Panc1 (cell line): ENCODE data around the gene GBF1. TPM values are rescaled to one million over a fixed set of nuclear protein-coding genes. Genes with fewer than 3 reads are reported as not detected.

Experiments
- ATAC-seq: fragments of 200-7000 bp; cut with Tn5 transposase; 2 replicates; pipeline ENCODE4 v1.9.1; 2020; ENCODE audit warnings: mild to moderate bottlenecking, moderate library complexity
- BruUV-seq: library from RNA; stranded (reverse); fragments of 400-500 nt; replicated peaks from 2 replicates; lab custom pipeline; 2021; lab: Mats Ljungman, UMichigan
- CTCF ChIA-PET: fragments of 300-600 bp; sonication (Branson Sonifier 250); formaldehyde crosslinking; loops from one replicate; lab custom pipeline; 2022; ENCODE audit warnings: antibody characterized with exemption; lab: Charles Lee
- POLR2A ChIA-PET: fragments of 300-600 bp; sonication (Branson Sonifier 250); formaldehyde crosslinking; loops from one replicate; lab custom pipeline; 2022; ENCODE audit warnings: antibody characterized with exemption; lab: Charles Lee
- DNase-seq: peaks from one replicate; pipeline ENCODE4 v3.0.0-alpha.2; 2010; ENCODE audit warnings: low read depth, low spot score
- H3K27ac ChIP-seq: 2 replicates; pipeline ENCODE4 v1.5.1; 2011; ENCODE audit warnings: mild to moderate bottlenecking, low read length, inconsistent platforms
- H3K27me3 ChIP-seq: fragments of 200-500 bp; sonication (Bioruptor generic); 2 replicates; pipeline ENCODE4 v1.6.0; 2014; ENCODE audit warnings: low read length, inconsistent platforms; ENCODE audit not compliant: control insufficient read depth, insufficient read depth
- H3K36me3 ChIP-seq: fragments of 200-500 bp; sonication (Bioruptor generic); 2 replicates; pipeline ENCODE4 v1.5.1; 2014; ENCODE audit warnings: inconsistent platforms, mild to moderate bottlenecking, low read length, moderate library complexity; ENCODE audit not compliant: control insufficient read depth, insufficient read depth
- H3K4me1 ChIP-seq: 2 replicates; pipeline ENCODE4 v1.5.1; 2011; ENCODE audit warnings: inconsistent platforms, mild to moderate bottlenecking, low read length, moderate library complexity; ENCODE audit not compliant: control insufficient read depth, insufficient read depth
- H3K4me3 ChIP-seq, 2 experiments: 2 replicates each; pipeline ENCODE4 v1.5.1; 2011 to 2012; ENCODE audit warnings: low read depth in 2 of 2, low read length in 2 of 2, mild to moderate bottlenecking in 2 of 2, inconsistent platforms in 1 of 2, moderate library complexity in 1 of 2
- H3K9me3 ChIP-seq: fragments of 200-500 bp; sonication (Bioruptor generic); 2 replicates; pipeline ENCODE4 v1.5.1; 2014; ENCODE audit warnings: low read depth, mild to moderate bottlenecking, inconsistent platforms, low read length, moderate library complexity; ENCODE audit not compliant: control insufficient read depth, insufficient read depth
- POLR2AphosphoS5 ChIP-seq: IDR thresholded peaks from 2 replicates; pipeline ENCODE4 v1.6.1; 2012; ENCODE audit warnings: mild to moderate bottlenecking, low read depth, low read length, moderate library complexity
- SIN3A ChIP-seq: IDR thresholded peaks from 2 replicates; pipeline ENCODE4 v1.6.1; 2012; ENCODE audit warnings: low read depth, mild to moderate bottlenecking, low read length, moderate library complexity, borderline replicate concordance; ENCODE audit not compliant: insufficient read depth
- TCF7L2 ChIP-seq: IDR thresholded peaks from 2 replicates; pipeline ENCODE4 v1.6.1; 2011; ENCODE audit warnings: mild to moderate bottlenecking, low read depth, low read length, inconsistent platforms
- in situ Hi-C: cut with HindIII; loops from 2 replicates; pipeline ENCODE4 v1.10.0; 2016; ENCODE audit warnings: low sequenced_read_pairs, low pct_unique_long_range_greater_than_20kb
- intact Hi-C: fragments of 100-400 bp; cut with micrococcal nuclease; formaldehyde crosslinking; loops from one replicate; pipeline ENCODE4 v1.10.0; 2022; ENCODE audit not compliant: unreplicated experiment
- total RNA-seq: library from RNA; stranded (reverse); gene quantifications from one replicate; pipeline ENCODE4 v1.2.1, GENCODE V29; 2021; ENCODE audit not compliant: unreplicated experiment
- TF ChIP-seq, protein P1 (sequence below), 2 experiments: IDR thresholded peaks; 2 replicates each; pipeline ENCODE4 v1.6.1; 2011 to 2012; ENCODE audit warnings: low read depth in 2 of 2, control low read depth in 1 of 2, low read length in 1 of 2, mild to moderate bottlenecking in 1 of 2, moderate library complexity in 1 of 2; ENCODE audit not compliant: insufficient read depth in 1 of 2
- TF ChIP-seq, protein P2 (sequence below): fragments of 450-650 bp; IDR thresholded peaks from 2 replicates; pipeline ENCODE4 v1.5.1; 2017; ENCODE audit warnings: mild to moderate bottlenecking

Gene GBF1
- total RNA-seq, 1 experiment from 2014 or later: 65.0 TPM

DNA sequence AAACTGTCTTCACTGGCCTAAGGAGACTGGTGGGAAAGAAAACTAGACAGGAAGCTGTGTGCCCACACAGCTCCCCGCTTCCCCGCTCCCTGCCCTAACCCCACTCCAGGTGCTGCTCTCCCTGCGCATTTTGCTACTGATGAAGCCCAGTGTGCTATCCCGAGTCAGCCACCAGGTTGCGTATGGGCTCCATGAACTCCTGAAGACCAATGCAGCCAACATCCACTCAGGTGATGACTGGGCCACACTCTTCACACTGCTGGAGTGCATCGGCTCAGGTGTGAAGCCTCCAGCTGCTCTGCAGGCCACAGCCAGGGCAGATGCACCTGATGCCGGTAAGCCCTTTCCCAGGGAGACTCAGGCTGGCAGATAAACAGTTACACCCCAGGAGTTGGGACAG lies 129.9 kb downstream of the GBF1 start:
- no TSS peak for BruUV-seq
- no peaks in the 10 kb centered on the region for H3K27me3 ChIP-seq
- intact Hi-C loops: no loop called here
- no peak overlapping the region for H3K27ac ChIP-seq
- H3K4me3 ChIP-seq: no peak overlapping the region
- ChIA-PET CTCF (interaction anchor here (0.6 kb wide), 1 partner anchor 15 kb away, joined by 7 read pairs; no protein-coding TSS in a partner anchor), POLR2A (no interaction called here)
- H3K9me3 ChIP-seq: no peaks in the 10 kb centered on the region
- ATAC-seq (peak; percentile 70; the same call in 1 of the 2 replicates), DNase-seq (no peak)
- TF ChIP-seq, protein P1, sequence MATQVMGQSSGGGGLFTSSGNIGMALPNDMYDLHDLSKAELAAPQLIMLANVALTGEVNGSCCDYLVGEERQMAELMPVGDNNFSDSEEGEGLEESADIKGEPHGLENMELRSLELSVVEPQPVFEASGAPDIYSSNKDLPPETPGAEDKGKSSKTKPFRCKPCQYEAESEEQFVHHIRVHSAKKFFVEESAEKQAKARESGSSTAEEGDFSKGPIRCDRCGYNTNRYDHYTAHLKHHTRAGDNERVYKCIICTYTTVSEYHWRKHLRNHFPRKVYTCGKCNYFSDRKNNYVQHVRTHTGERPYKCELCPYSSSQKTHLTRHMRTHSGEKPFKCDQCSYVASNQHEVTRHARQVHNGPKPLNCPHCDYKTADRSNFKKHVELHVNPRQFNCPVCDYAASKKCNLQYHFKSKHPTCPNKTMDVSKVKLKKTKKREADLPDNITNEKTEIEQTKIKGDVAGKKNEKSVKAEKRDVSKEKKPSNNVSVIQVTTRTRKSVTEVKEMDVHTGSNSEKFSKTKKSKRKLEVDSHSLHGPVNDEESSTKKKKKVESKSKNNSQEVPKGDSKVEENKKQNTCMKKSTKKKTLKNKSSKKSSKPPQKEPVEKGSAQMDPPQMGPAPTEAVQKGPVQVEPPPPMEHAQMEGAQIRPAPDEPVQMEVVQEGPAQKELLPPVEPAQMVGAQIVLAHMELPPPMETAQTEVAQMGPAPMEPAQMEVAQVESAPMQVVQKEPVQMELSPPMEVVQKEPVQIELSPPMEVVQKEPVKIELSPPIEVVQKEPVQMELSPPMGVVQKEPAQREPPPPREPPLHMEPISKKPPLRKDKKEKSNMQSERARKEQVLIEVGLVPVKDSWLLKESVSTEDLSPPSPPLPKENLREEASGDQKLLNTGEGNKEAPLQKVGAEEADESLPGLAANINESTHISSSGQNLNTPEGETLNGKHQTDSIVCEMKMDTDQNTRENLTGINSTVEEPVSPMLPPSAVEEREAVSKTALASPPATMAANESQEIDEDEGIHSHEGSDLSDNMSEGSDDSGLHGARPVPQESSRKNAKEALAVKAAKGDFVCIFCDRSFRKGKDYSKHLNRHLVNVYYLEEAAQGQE (IDR thresholded peaks at IDR 0.05; ENCODE audit: insufficient read depth in 1 of 2, low read depth in 2 of 2, low read length in 1 of 2): no peak
- TF ChIP-seq, protein P2, sequence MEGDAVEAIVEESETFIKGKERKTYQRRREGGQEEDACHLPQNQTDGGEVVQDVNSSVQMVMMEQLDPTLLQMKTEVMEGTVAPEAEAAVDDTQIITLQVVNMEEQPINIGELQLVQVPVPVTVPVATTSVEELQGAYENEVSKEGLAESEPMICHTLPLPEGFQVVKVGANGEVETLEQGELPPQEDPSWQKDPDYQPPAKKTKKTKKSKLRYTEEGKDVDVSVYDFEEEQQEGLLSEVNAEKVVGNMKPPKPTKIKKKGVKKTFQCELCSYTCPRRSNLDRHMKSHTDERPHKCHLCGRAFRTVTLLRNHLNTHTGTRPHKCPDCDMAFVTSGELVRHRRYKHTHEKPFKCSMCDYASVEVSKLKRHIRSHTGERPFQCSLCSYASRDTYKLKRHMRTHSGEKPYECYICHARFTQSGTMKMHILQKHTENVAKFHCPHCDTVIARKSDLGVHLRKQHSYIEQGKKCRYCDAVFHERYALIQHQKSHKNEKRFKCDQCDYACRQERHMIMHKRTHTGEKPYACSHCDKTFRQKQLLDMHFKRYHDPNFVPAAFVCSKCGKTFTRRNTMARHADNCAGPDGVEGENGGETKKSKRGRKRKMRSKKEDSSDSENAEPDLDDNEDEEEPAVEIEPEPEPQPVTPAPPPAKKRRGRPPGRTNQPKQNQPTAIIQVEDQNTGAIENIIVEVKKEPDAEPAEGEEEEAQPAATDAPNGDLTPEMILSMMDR: no peak
- TF ChIP-seq POLR2AphosphoS5 (no peak), TCF7L2 (no peak), SIN3A (no peak)
- in situ Hi-C loops: no loop called here
- H3K4me1 ChIP-seq: no peaks in the 10 kb centered on the region
- peaks cover 17% of the 10 kb centered on the region for H3K36me3 ChIP-seq

DNA sequence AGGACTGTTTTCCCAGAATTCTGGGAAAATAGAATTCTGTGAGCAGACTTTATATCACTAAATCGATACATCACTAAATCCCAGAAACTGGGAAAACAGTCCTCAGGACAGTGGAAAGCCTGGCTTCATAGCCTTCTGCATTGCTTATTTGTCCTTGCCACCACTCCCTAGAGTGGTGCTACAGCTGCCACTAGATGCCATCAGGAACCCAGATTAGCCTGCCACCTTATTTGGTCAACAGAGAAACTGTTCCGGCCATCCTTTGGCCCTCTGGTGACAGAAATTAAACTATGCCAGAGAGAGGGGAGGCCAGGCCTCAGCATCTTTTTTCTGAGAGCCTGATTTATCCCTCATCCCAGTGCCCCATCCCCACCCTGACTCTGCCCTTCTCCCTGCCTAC lies 130.5 kb downstream of the GBF1 start:
- in situ Hi-C loops: no loop called here
- ChIA-PET POLR2A (no interaction called here), CTCF (no interaction called here)
- Histone ChIP-seq H3K27me3 (no peaks in the 10 kb centered on the region), H3K9me3 (no peaks in the 10 kb centered on the region), H3K4me1 (no peaks in the 10 kb centered on the region), H3K4me3 (no peak overlapping the region), H3K36me3 (peaks cover 19% of the 10 kb centered on the region), H3K27ac (no peak overlapping the region)
- no peak for DNase-seq
- ATAC-seq: no peak
- intact Hi-C loops: no loop called here
- BruUV-seq: no TSS peak
- TF ChIP-seq TCF7L2: no peak
- no peak for TF ChIP-seq POLR2AphosphoS5
- TF ChIP-seq, protein P2: no peak
- no peak for TF ChIP-seq SIN3A
